ENCODE measurements around the gene PPARG. TPM values are rescaled to one million over a fixed set of nuclear protein-coding genes. Genes with fewer than 3 reads are reported as not detected.

PPARG gene
- total RNA-seq, 1 experiment from 2014 or later: 0.79 TPM

DNA sequence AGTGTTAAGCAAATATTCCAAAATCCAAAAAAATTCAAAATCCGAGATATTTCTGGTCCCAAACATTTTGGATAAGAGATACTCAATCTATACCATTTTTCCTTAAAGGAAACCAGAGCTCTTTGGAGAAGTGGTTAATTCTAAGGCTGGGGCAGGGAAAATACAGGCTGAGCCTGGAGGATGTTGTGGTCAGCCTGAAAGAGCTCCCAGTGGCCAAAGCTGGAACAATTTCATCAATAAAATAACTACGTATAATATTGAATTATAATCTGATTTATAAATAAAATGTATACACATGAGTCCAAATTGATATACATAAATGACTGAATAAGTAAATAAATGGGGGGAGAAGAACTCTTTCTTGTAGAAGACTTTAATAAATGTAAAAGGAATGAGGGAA, 24.6 kb downstream of the PPARG start:
- POLR2A ChIA-PET: no interaction called here
- Mint-ChIP-seq H3K4me3 (no peak overlapping the region), H3K4me1 (no peaks in the 10 kb centered on the region), H3K36me3 (no peaks in the 10 kb centered on the region), H3K9me3 (no peaks in the 10 kb centered on the region), H3K27me3 (ENCODE audit: low read depth) (peaks cover 5% of the 10 kb centered on the region), H3K27ac (no peak overlapping the region)
- TF ChIP-seq, protein P1, sequence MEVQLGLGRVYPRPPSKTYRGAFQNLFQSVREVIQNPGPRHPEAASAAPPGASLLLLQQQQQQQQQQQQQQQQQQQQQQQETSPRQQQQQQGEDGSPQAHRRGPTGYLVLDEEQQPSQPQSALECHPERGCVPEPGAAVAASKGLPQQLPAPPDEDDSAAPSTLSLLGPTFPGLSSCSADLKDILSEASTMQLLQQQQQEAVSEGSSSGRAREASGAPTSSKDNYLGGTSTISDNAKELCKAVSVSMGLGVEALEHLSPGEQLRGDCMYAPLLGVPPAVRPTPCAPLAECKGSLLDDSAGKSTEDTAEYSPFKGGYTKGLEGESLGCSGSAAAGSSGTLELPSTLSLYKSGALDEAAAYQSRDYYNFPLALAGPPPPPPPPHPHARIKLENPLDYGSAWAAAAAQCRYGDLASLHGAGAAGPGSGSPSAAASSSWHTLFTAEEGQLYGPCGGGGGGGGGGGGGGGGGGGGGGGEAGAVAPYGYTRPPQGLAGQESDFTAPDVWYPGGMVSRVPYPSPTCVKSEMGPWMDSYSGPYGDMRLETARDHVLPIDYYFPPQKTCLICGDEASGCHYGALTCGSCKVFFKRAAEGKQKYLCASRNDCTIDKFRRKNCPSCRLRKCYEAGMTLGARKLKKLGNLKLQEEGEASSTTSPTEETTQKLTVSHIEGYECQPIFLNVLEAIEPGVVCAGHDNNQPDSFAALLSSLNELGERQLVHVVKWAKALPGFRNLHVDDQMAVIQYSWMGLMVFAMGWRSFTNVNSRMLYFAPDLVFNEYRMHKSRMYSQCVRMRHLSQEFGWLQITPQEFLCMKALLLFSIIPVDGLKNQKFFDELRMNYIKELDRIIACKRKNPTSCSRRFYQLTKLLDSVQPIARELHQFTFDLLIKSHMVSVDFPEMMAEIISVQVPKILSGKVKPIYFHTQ (CRISPR knock-in tag; IDR thresholded peaks at IDR 0.05): no peak
- TF ChIP-seq GTF2I (CRISPR knock-in tag; conservative IDR thresholded peaks at IDR 0.05) (no peak), ZNF671 (CRISPR knock-in tag; IDR thresholded peaks at IDR 0.05) (no peak), NR1H2 (CRISPR knock-in tag; IDR thresholded peaks at IDR 0.05) (no peak), ZNF317 (CRISPR knock-in tag; IDR thresholded peaks at IDR 0.05; ENCODE audit: borderline replicate concordance, low read depth) (no peak), RELA (CRISPR knock-in tag; IDR thresholded peaks at IDR 0.05; ENCODE audit: borderline replicate concordance) (no peak), NFE2L1 (CRISPR knock-in tag; IDR thresholded peaks at IDR 0.05) (no peak), NR3C1 (CRISPR knock-in tag; conservative IDR thresholded peaks at IDR 0.05; ENCODE audit: low read depth) (no peak), MXD4 (CRISPR knock-in tag; IDR thresholded peaks at IDR 0.05; ENCODE audit: borderline replicate concordance) (no peak), SMAD4 (CRISPR knock-in tag; IDR thresholded peaks at IDR 0.05) (no peak), ZNF396 (CRISPR knock-in tag; IDR thresholded peaks at IDR 0.05; ENCODE audit: borderline replicate concordance) (no peak), NFYB (CRISPR knock-in tag; conservative IDR thresholded peaks at IDR 0.05; ENCODE audit: low read depth) (no peak)
- TF ChIP-seq, protein P2, sequence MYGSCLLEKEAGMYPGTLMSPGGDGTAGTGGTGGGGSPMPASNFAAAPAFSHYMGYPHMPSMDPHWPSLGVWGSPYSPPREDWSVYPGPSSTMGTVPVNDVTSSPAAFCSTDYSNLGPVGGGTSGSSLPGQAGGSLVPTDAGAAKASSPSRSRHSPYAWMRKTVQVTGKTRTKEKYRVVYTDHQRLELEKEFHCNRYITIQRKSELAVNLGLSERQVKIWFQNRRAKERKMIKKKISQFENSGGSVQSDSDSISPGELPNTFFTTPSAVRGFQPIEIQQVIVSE (CRISPR knock-in tag; IDR thresholded peaks at IDR 0.05; ENCODE audit: borderline replicate concordance): no peak
- TF ChIP-seq, protein P3, sequence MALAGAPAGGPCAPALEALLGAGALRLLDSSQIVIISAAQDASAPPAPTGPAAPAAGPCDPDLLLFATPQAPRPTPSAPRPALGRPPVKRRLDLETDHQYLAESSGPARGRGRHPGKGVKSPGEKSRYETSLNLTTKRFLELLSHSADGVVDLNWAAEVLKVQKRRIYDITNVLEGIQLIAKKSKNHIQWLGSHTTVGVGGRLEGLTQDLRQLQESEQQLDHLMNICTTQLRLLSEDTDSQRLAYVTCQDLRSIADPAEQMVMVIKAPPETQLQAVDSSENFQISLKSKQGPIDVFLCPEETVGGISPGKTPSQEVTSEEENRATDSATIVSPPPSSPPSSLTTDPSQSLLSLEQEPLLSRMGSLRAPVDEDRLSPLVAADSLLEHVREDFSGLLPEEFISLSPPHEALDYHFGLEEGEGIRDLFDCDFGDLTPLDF (CRISPR knock-in tag; IDR thresholded peaks at IDR 0.05): no peak
- TF ChIP-seq, protein P4, sequence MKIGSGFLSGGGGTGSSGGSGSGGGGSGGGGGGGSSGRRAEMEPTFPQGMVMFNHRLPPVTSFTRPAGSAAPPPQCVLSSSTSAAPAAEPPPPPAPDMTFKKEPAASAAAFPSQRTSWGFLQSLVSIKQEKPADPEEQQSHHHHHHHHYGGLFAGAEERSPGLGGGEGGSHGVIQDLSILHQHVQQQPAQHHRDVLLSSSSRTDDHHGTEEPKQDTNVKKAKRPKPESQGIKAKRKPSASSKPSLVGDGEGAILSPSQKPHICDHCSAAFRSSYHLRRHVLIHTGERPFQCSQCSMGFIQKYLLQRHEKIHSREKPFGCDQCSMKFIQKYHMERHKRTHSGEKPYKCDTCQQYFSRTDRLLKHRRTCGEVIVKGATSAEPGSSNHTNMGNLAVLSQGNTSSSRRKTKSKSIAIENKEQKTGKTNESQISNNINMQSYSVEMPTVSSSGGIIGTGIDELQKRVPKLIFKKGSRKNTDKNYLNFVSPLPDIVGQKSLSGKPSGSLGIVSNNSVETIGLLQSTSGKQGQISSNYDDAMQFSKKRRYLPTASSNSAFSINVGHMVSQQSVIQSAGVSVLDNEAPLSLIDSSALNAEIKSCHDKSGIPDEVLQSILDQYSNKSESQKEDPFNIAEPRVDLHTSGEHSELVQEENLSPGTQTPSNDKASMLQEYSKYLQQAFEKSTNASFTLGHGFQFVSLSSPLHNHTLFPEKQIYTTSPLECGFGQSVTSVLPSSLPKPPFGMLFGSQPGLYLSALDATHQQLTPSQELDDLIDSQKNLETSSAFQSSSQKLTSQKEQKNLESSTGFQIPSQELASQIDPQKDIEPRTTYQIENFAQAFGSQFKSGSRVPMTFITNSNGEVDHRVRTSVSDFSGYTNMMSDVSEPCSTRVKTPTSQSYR (CRISPR knock-in tag; IDR thresholded peaks at IDR 0.05): no peak
- TF ChIP-seq, protein P5, sequence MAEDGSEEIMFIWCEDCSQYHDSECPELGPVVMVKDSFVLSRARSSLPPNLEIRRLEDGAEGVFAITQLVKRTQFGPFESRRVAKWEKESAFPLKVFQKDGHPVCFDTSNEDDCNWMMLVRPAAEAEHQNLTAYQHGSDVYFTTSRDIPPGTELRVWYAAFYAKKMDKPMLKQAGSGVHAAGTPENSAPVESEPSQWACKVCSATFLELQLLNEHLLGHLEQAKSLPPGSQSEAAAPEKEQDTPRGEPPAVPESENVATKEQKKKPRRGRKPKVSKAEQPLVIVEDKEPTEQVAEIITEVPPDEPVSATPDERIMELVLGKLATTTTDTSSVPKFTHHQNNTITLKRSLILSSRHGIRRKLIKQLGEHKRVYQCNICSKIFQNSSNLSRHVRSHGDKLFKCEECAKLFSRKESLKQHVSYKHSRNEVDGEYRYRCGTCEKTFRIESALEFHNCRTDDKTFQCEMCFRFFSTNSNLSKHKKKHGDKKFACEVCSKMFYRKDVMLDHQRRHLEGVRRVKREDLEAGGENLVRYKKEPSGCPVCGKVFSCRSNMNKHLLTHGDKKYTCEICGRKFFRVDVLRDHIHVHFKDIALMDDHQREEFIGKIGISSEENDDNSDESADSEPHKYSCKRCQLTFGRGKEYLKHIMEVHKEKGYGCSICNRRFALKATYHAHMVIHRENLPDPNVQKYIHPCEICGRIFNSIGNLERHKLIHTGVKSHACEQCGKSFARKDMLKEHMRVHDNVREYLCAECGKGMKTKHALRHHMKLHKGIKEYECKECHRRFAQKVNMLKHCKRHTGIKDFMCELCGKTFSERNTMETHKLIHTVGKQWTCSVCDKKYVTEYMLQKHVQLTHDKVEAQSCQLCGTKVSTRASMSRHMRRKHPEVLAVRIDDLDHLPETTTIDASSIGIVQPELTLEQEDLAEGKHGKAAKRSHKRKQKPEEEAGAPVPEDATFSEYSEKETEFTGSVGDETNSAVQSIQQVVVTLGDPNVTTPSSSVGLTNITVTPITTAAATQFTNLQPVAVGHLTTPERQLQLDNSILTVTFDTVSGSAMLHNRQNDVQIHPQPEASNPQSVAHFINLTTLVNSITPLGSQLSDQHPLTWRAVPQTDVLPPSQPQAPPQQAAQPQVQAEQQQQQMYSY (CRISPR knock-in tag; IDR thresholded peaks at IDR 0.05): no peak
- TF ChIP-seq, protein P6, sequence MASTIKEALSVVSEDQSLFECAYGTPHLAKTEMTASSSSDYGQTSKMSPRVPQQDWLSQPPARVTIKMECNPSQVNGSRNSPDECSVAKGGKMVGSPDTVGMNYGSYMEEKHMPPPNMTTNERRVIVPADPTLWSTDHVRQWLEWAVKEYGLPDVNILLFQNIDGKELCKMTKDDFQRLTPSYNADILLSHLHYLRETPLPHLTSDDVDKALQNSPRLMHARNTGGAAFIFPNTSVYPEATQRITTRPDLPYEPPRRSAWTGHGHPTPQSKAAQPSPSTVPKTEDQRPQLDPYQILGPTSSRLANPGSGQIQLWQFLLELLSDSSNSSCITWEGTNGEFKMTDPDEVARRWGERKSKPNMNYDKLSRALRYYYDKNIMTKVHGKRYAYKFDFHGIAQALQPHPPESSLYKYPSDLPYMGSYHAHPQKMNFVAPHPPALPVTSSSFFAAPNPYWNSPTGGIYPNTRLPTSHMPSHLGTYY (CRISPR knock-in tag; IDR thresholded peaks at IDR 0.05): no peak
- no peak for DNase-seq (ENCODE audit: low spot score)
- ATAC-seq: no peak
- CTCF ChIA-PET: interaction anchor here (0.6 to 2.7 kb wide), 6 partner anchors 14 to 178 kb away, joined by 3 to 10 read pairs (median 4); no protein-coding TSS in a partner anchor
